Fibroblast of lung (primary cell): ENCODE data around the gene NDUFA3. TPM values are rescaled to one million over a fixed set of nuclear protein-coding genes. Genes with fewer than 3 reads are reported as not detected.

Experiments used
- DNase-seq, 2 donors: peaks; one replicate each; pipeline versions ENCODE4 v3.0.0 to v3.0.0-alpha.2; 2010; ENCODE audit warnings: low read depth in 2 of 2
- H2AFZ ChIP-seq: 2 replicates; pipeline ENCODE4 v1.5.1; 2012; ENCODE audit warnings: low read length, control low read depth, inconsistent platforms
- H3K27ac ChIP-seq: 2 replicates; pipeline ENCODE4 v1.5.1; 2011; ENCODE audit warnings: low read length, control low read depth; ENCODE audit not compliant: insufficient read depth
- H3K27me3 ChIP-seq: 2 replicates; pipeline ENCODE4 v1.5.1; 2011; ENCODE audit warnings: mild to moderate bottlenecking, low read length; ENCODE audit not compliant: control insufficient read depth, insufficient read depth
- H3K36me3 ChIP-seq: 2 replicates; pipeline ENCODE4 v1.5.1; 2011; ENCODE audit warnings: low read length; ENCODE audit not compliant: control insufficient read depth, insufficient read depth
- H3K4me1 ChIP-seq: 2 replicates; pipeline ENCODE4 v1.5.1; 2011; ENCODE audit warnings: low read length; ENCODE audit not compliant: control insufficient read depth, insufficient read depth; ENCODE audit errors: extremely low read depth
- H3K4me2 ChIP-seq: 2 replicates; pipeline ENCODE4 v1.5.1; 2011; ENCODE audit warnings: low read length, control low read depth; ENCODE audit not compliant: insufficient read depth; ENCODE audit errors: extremely low read depth
- H3K4me3 ChIP-seq, 4 experiments: fragments of 200-600 bp in 1 of 4; sonication (generic) in 1 of 4; replicated peaks in 1 of 4; 2 replicates each; pipeline ENCODE4 v1.5.1; 2011 to 2016; ENCODE audit warnings: low read length in 4 of 4, low read depth in 3 of 4, mild to moderate bottlenecking in 3 of 4, control low read depth in 2 of 4, inconsistent platforms in 1 of 4, mixed read lengths in 1 of 4; ENCODE audit not compliant: insufficient read depth in 1 of 4; ENCODE audit errors: control extremely low read depth in 1 of 4
- H3K79me2 ChIP-seq: 2 replicates; pipeline ENCODE4 v1.5.1; 2012; ENCODE audit warnings: mild to moderate bottlenecking, low read length, inconsistent platforms; ENCODE audit not compliant: control insufficient read depth, insufficient read depth
- H3K9ac ChIP-seq: 2 replicates; pipeline ENCODE4 v1.5.1; 2011; ENCODE audit warnings: mild to moderate bottlenecking, low read length, control low read depth; ENCODE audit not compliant: insufficient read depth
- H3K9me3 ChIP-seq: 2 replicates; pipeline ENCODE4 v1.5.1; 2012; ENCODE audit warnings: low read depth, low read length; ENCODE audit not compliant: control insufficient read depth, insufficient read depth
- H4K20me1 ChIP-seq: 2 replicates; pipeline ENCODE4 v1.5.1; 2011; ENCODE audit warnings: low read length; ENCODE audit not compliant: control insufficient read depth, insufficient read depth; ENCODE audit errors: extremely low read depth
- CTCF ChIP-seq, 2 donors: IDR thresholded peaks in 1 of 2; conservative IDR thresholded peaks in 1 of 2; 1 replicate in 1 of 2; 2 replicates in 1 of 2; pipeline ENCODE4 v1.5.1; 2011 to 2012; ENCODE audit warnings: low read length in 2 of 2, control low read depth in 1 of 2, inconsistent platforms in 1 of 2, low read depth in 1 of 2, mild to moderate bottlenecking in 1 of 2
- EZH2 ChIP-seq: IDR thresholded peaks from 2 replicates; pipeline ENCODE4 v1.5.1; 2012; ENCODE audit warnings: low read length, control low read depth, mild to moderate bottlenecking; ENCODE audit errors: missing control alignments
- polyA plus RNA-seq, 2 donors: library from polyadenylated mRNA; depleted of rRNA in 1 of 2; stranded (reverse) in 1 of 2; unstranded in 1 of 2; fragments of >200 nt; gene quantifications; 2 replicates each; pipeline ENCODE4 v1.2.1, GENCODE V29; 2011 to 2012; ENCODE audit warnings: missing spikeins in 1 of 2
- total RNA-seq: library from RNA; depleted of rRNA; stranded (reverse); fragments of >200 nt; gene quantifications from 2 replicates; pipeline ENCODE4 v1.2.1, GENCODE V29; 2014

The NDUFA3 gene
- total and polyA plus RNA-seq, 2 donors (not counting 1 experiment from before 2014, with no cell fraction given), result 22.8 to 35.4 TPM

- Histone ChIP-seq H2AFZ (no peak overlapping the region), H3K4me2 (no peak overlapping the region), H3K4me1 (peaks cover 22% of the 10 kb centered on the region), H3K9ac (no peak overlapping the region), H3K27ac (no peak overlapping the region), H3K36me3 (peaks cover 43% of the 10 kb centered on the region), H3K9me3 (no peaks in the 10 kb centered on the region), H3K79me2 (peaks cover 8% of the 10 kb centered on the region), H4K20me1 (no peaks in the 10 kb centered on the region), H3K27me3 (no peaks in the 10 kb centered on the region), H3K4me3 (no peak overlapping the region)
- DNase-seq, result no peak
- TF ChIP-seq EZH2 (no peak), CTCF (conservative IDR thresholded peaks at IDR 0.05 in 1 of 2, IDR thresholded peaks at IDR 0.05 in 1 of 2; ENCODE audit: low read depth in 1 of 2, low read length in 2 of 2) (no peak)
These were observed 53.0 kb downstream of the NDUFA3 start for GRCh38 chr19:54155694-54156093.

- Histone ChIP-seq H3K9me3 (no peaks in the 10 kb centered on the region), H3K9ac (no peak overlapping the region), H3K36me3 (peaks cover 40% of the 10 kb centered on the region), H3K27ac (no peak overlapping the region), H3K79me2 (peaks cover 8% of the 10 kb centered on the region), H4K20me1 (no peaks in the 10 kb centered on the region), H3K4me1 (peaks cover 22% of the 10 kb centered on the region), H3K4me2 (no peak overlapping the region), H2AFZ (no peak overlapping the region), H3K4me3 (no peak overlapping the region), H3K27me3 (no peaks in the 10 kb centered on the region)
- DNase-seq, result no peak
- TF ChIP-seq CTCF (conservative IDR thresholded peaks at IDR 0.05 in 1 of 2, IDR thresholded peaks at IDR 0.05 in 1 of 2; ENCODE audit: low read depth in 1 of 2, low read length in 2 of 2), result no peak
- TF ChIP-seq EZH2, result no peak
These were observed 53.8 kb downstream of the NDUFA3 start for GRCh38 chr19:54156490-54156889.

GRCh38 chr19:54156953-54157352 is 54.3 kb downstream of the NDUFA3 start:
- Histone ChIP-seq H3K9me3 (no peaks in the 10 kb centered on the region), H3K9ac (no peak overlapping the region), H3K4me1 (peaks cover 22% of the 10 kb centered on the region), H3K27ac (no peak overlapping the region), H3K4me3 (no peak overlapping the region), H3K36me3 (peaks cover 37% of the 10 kb centered on the region), H3K4me2 (no peak overlapping the region), H3K79me2 (peaks cover 8% of the 10 kb centered on the region), H2AFZ (no peak overlapping the region), H4K20me1 (no peaks in the 10 kb centered on the region), H3K27me3 (no peaks in the 10 kb centered on the region)
- no peak for TF ChIP-seq EZH2
- no peak for TF ChIP-seq CTCF (conservative IDR thresholded peaks at IDR 0.05 in 1 of 2, IDR thresholded peaks at IDR 0.05 in 1 of 2; ENCODE audit: low read depth in 1 of 2, low read length in 2 of 2)
- DNase-seq, result no peak

Other genes starting within 250 kb of the NDUFA3 start
- gene MYADM, start 235.0 kb upstream of the NDUFA3 start, total RNA-seq, result 3.1 and 9.1 TPM in 2 replicates
- 46.0 and 51.5 TPM in 2 replicates for gene MYADM, start 235.0 kb upstream of the NDUFA3 start, polyA plus RNA-seq
- not detected in 2 replicates for gene PRKCG, start 220.7 kb upstream of the NDUFA3 start, total RNA-seq
- not detected in 2 replicates for gene PRKCG, start 220.7 kb upstream of the NDUFA3 start, polyA plus RNA-seq
- 0.17 and 0.26 TPM in 2 replicates for gene CACNG7, start 193.6 kb upstream of the NDUFA3 start, total RNA-seq
- gene CACNG7, start 193.6 kb upstream of the NDUFA3 start, polyA plus RNA-seq, result 0.68 and 3.2 TPM in 2 replicates
- under 0.01 TPM in 1 of 2 replicates, not detected in the other for gene CACNG8, start 139.9 kb upstream of the NDUFA3 start, total RNA-seq
- gene CACNG8, start 139.9 kb upstream of the NDUFA3 start, polyA plus RNA-seq, result 0.01 TPM in 2 replicates
- under 0.01 TPM in 1 of 2 replicates, not detected in the other for gene CACNG6, start 111.2 kb upstream of the NDUFA3 start, total RNA-seq
- gene CACNG6, start 111.2 kb upstream of the NDUFA3 start, polyA plus RNA-seq, result 0.06 TPM in 1 of 2 replicates, not detected in the other
- not detected in 2 replicates for gene VSTM1, start 39.0 kb upstream of the NDUFA3 start, total RNA-seq
- gene VSTM1, start 39.0 kb upstream of the NDUFA3 start, polyA plus RNA-seq, result not detected in 2 replicates
- not detected in 2 replicates for gene TARM1, start 21.5 kb upstream of the NDUFA3 start, total RNA-seq
- not detected in 2 replicates for gene TARM1, start 21.5 kb upstream of the NDUFA3 start, polyA plus RNA-seq
- gene OSCAR, start 2.1 kb upstream of the NDUFA3 start, total RNA-seq, result under 0.01 and 0.51 TPM in 2 replicates
- gene OSCAR, start 2.1 kb upstream of the NDUFA3 start, polyA plus RNA-seq, result 0.14 and 0.15 TPM in 2 replicates
- 16.7 and 19.2 TPM in 2 replicates for gene TFPT, start 12.8 kb downstream of the NDUFA3 start, total RNA-seq
- 9.0 and 10.8 TPM in 2 replicates for gene TFPT, start 12.8 kb downstream of the NDUFA3 start, polyA plus RNA-seq
- gene PRPF31, start 12.9 kb downstream of the NDUFA3 start, total RNA-seq, result 43.4 and 45.2 TPM in 2 replicates
- gene PRPF31, start 12.9 kb downstream of the NDUFA3 start, polyA plus RNA-seq, result 48.7 and 68.3 TPM in 2 replicates
- gene CNOT3, start 34.9 kb downstream of the NDUFA3 start, total RNA-seq, result 6.2 and 10.4 TPM in 2 replicates
- gene CNOT3, start 34.9 kb downstream of the NDUFA3 start, polyA plus RNA-seq, result 10.7 and 19.5 TPM in 2 replicates
- 6.7 and 7.3 TPM in 2 replicates for gene LENG1, start 56.9 kb downstream of the NDUFA3 start, total RNA-seq
- gene LENG1, start 56.9 kb downstream of the NDUFA3 start, polyA plus RNA-seq, result 3.2 and 3.5 TPM in 2 replicates
- gene TMC4, start 70.3 kb downstream of the NDUFA3 start, total RNA-seq, result 0.26 and 0.33 TPM in 2 replicates
- gene TMC4, start 70.3 kb downstream of the NDUFA3 start, polyA plus RNA-seq, result 0.25 and 0.59 TPM in 2 replicates
- 25.2 and 41.1 TPM in 2 replicates for gene MBOAT7, start 86.7 kb downstream of the NDUFA3 start, total RNA-seq
- 28.6 and 42.0 TPM in 2 replicates for gene MBOAT7, start 86.7 kb downstream of the NDUFA3 start, polyA plus RNA-seq
- 57.8 and 61.6 TPM in 2 replicates for gene TSEN34, start 88.5 kb downstream of the NDUFA3 start, total RNA-seq
- 22.5 and 30.5 TPM in 2 replicates for gene TSEN34, start 88.5 kb downstream of the NDUFA3 start, polyA plus RNA-seq
- 2,583 and 2,622 TPM in 2 replicates for gene RPS9, start 98.0 kb downstream of the NDUFA3 start, total RNA-seq
- gene RPS9, start 98.0 kb downstream of the NDUFA3 start, polyA plus RNA-seq, result 1,242 and 1,509 TPM in 2 replicates
- not detected in 2 replicates for gene LILRB3, start 120.2 kb downstream of the NDUFA3 start, total RNA-seq
- gene LILRB3, start 120.2 kb downstream of the NDUFA3 start, polyA plus RNA-seq, result not detected in 2 replicates
- not detected in 2 replicates for gene LILRA6, start 139.9 kb downstream of the NDUFA3 start, total RNA-seq
- not detected in 2 replicates for gene LILRA6, start 139.9 kb downstream of the NDUFA3 start, polyA plus RNA-seq
- gene LILRB5, start 154.4 kb downstream of the NDUFA3 start, total RNA-seq, result not detected in 2 replicates
- not detected in 2 replicates for gene LILRB5, start 154.4 kb downstream of the NDUFA3 start, polyA plus RNA-seq
- not detected in 2 replicates for gene LILRB2, start 178.3 kb downstream of the NDUFA3 start, total RNA-seq
- gene LILRB2, start 178.3 kb downstream of the NDUFA3 start, polyA plus RNA-seq, result not detected in 2 replicates
- gene LILRA5, start 210.3 kb downstream of the NDUFA3 start, total RNA-seq, result not detected in 2 replicates
- gene LILRA5, start 210.3 kb downstream of the NDUFA3 start, polyA plus RNA-seq, result not detected in 2 replicates
- not detected in 2 replicates for gene LILRA4, start 236.3 kb downstream of the NDUFA3 start, total RNA-seq
- gene LILRA4, start 236.3 kb downstream of the NDUFA3 start, polyA plus RNA-seq, result not detected in 2 replicates